Endometrial microvascular endothelial cells (primary cell): ENCODE measurements around the gene CRNKL1. TPM values are rescaled to one million over a fixed set of nuclear protein-coding genes. Genes with fewer than 3 reads are reported as not detected.

ENCODE experiments used
- in situ Hi-C: cut with HindIII; loops from 2 replicates; pipeline ENCODE4 v1.10.0; 2017; ENCODE audit warnings: low sequenced_read_pairs, low pct_unique_long_range_greater_than_20kb; ENCODE audit errors: inconsistent ontology term
- total RNA-seq: library from RNA; depleted of rRNA; stranded (reverse); fragments of >200 nt; gene quantifications from one replicate; pipeline ENCODE4 v1.2.3, GENCODE V29; 2015; ENCODE audit errors: inconsistent ontology term

The CRNKL1 gene
- total RNA-seq, 1 donor from 2014 or later = 13.3 TPM

GRCh38 chr20:19993958-19994669 is 58.2 kb downstream of the CRNKL1 start:
- in situ Hi-C loops = loop anchor here (10.0 to 25.0 kb wide), 2 partner anchors 61 to 107 kb away; partner anchors contain the start of genes CFAP61 and CRNKL1

- in situ Hi-C loops = loop anchor here (10.0 to 25.0 kb wide), 2 partner anchors 62 to 106 kb away; partner anchors contain the start of genes CFAP61 and CRNKL1
Observed at GRCh38 chr20:19992996-19993908, 59.0 kb downstream of the CRNKL1 start.

GRCh38 chr20:19991854-19992253 is 60.4 kb downstream of the CRNKL1 start:
- in situ Hi-C loops = loop anchor here (10.0 to 25.0 kb wide), 2 partner anchors 63 to 105 kb away; partner anchors contain the start of genes CFAP61 and CRNKL1

- in situ Hi-C loops = loop anchor here (10.0 to 25.0 kb wide), 2 partner anchors 63 to 104 kb away; partner anchors contain the start of genes CFAP61 and CRNKL1
Observed at GRCh38 chr20:19991308-19991707, 61.0 kb downstream of the CRNKL1 start.

GRCh38 chr20:19990850-19991249 is 61.4 kb downstream of the CRNKL1 start:
- in situ Hi-C loops = loop anchor here (10.0 to 25.0 kb wide), 2 partner anchors 64 to 104 kb away; partner anchors contain the start of genes CFAP61 and CRNKL1

GRCh38 chr20:19987046-19987445 is 65.2 kb downstream of the CRNKL1 start:
- in situ Hi-C loops = loop anchor here (25.0 kb wide), 1 partner anchor 100 kb away; no protein-coding TSS in a partner anchor

- in situ Hi-C loops = loop anchor here (25.0 kb wide), 1 partner anchor 99 kb away; no protein-coding TSS in a partner anchor
Observed at GRCh38 chr20:19986419-19986818, 65.8 kb downstream of the CRNKL1 start.

Other genes with a start within 250 kb of the CRNKL1 start
- 57.0 TPM for gene NAA20, start 35.1 kb downstream of the CRNKL1 start, total RNA-seq
- not detected for gene CFAP61, start 66 bp upstream of the CRNKL1 start, total RNA-seq